H9 (cell line): Measurements from ENCODE around the gene TIGD3. TPM values are rescaled to one million over a fixed set of nuclear protein-coding genes. Genes with fewer than 3 reads are reported as not detected.

ENCODE experiments used
- DNase-seq: peaks from one replicate; pipeline ENCODE4 v3.0.0-alpha.2; 2017
- H2AFZ ChIP-seq: one replicate; pipeline ENCODE4 v1.6.1; 2013; ENCODE audit warnings: mild to moderate bottlenecking, low read length, control low read depth, moderate library complexity
- H2AK5ac ChIP-seq: 2 replicates; pipeline ENCODE4 v1.6.1; 2013; ENCODE audit warnings: low read length, control low read depth, mixed read lengths; ENCODE audit not compliant: insufficient read length
- H2BK120ac ChIP-seq: one replicate; pipeline ENCODE4 v1.6.1; 2013; ENCODE audit warnings: low read depth, mild to moderate bottlenecking, low read length, control low read depth, inconsistent platforms; ENCODE audit not compliant: poor library complexity, severe bottlenecking
- H2BK12ac ChIP-seq: 2 replicates; pipeline ENCODE4 v1.6.1; 2013; ENCODE audit warnings: low read length, control low read depth, mixed read lengths, low read depth; ENCODE audit not compliant: insufficient read length
- H2BK15ac ChIP-seq: 2 replicates; pipeline ENCODE4 v1.6.1; 2013; ENCODE audit warnings: low read depth, low read length, control low read depth
- H2BK20ac ChIP-seq: one replicate; pipeline ENCODE4 v1.6.1; 2013; ENCODE audit warnings: low read depth, mild to moderate bottlenecking, low read length, control low read depth, inconsistent platforms; ENCODE audit not compliant: poor library complexity, severe bottlenecking
- H2BK5ac ChIP-seq: 2 replicates; pipeline ENCODE4 v1.6.1; 2013; ENCODE audit warnings: low read length, control low read depth, mixed read lengths; ENCODE audit not compliant: insufficient read length
- H3K14ac ChIP-seq: 2 replicates; pipeline ENCODE4 v1.6.1; 2013; ENCODE audit warnings: low read length, control low read depth; ENCODE audit not compliant: insufficient read depth
- H3K18ac ChIP-seq: 2 replicates; pipeline ENCODE4 v1.6.1; 2013; ENCODE audit warnings: low read depth, mild to moderate bottlenecking, mixed read lengths, low read length, control low read depth; ENCODE audit not compliant: insufficient read length
- H3K23ac ChIP-seq: 2 replicates; pipeline ENCODE4 v1.6.1; 2013; ENCODE audit warnings: low read length, control low read depth, mixed read lengths, low read depth; ENCODE audit not compliant: insufficient read length
- H3K23me2 ChIP-seq: 2 replicates; pipeline ENCODE4 v1.6.1; 2013; ENCODE audit warnings: low read depth, mild to moderate bottlenecking, mixed read lengths, low read length, control low read depth; ENCODE audit not compliant: insufficient read length, poor library complexity, severe bottlenecking
- H3K27ac ChIP-seq: 2 replicates; pipeline ENCODE4 v1.5.1; 2013; ENCODE audit warnings: low read length, control low read depth, mixed read lengths, low read depth; ENCODE audit not compliant: insufficient read length
- H3K27me3 ChIP-seq: 2 replicates; pipeline ENCODE4 v1.6.1; 2013; ENCODE audit warnings: low read length, control low read depth, inconsistent platforms; ENCODE audit not compliant: insufficient read depth
- H3K4ac ChIP-seq: 2 replicates; pipeline ENCODE4 v1.6.1; 2013; ENCODE audit warnings: low read depth, mild to moderate bottlenecking, control low read depth, inconsistent platforms, low read length, moderate library complexity
- H3K4me1 ChIP-seq: 2 replicates; pipeline ENCODE4 v1.6.1; 2013; ENCODE audit warnings: low read length, control low read depth, inconsistent platforms; ENCODE audit not compliant: insufficient read depth
- H3K4me2 ChIP-seq: 2 replicates; pipeline ENCODE4 v1.6.1; 2013; ENCODE audit warnings: low read length, control low read depth, mixed read lengths; ENCODE audit not compliant: insufficient read length, insufficient read depth
- H3K56ac ChIP-seq: 2 replicates; pipeline ENCODE4 v1.6.1; 2013; ENCODE audit warnings: low read depth, mild to moderate bottlenecking, mixed read lengths, low read length, control low read depth; ENCODE audit not compliant: insufficient read length
- H3K79me1 ChIP-seq: 2 replicates; pipeline ENCODE4 v1.6.1; 2013; ENCODE audit warnings: low read depth, mild to moderate bottlenecking, moderate library complexity, low read length, control low read depth, inconsistent platforms; ENCODE audit not compliant: insufficient read depth, poor library complexity, severe bottlenecking
- H3K79me2 ChIP-seq: 2 replicates; pipeline ENCODE4 v1.6.1; 2013; ENCODE audit warnings: low read length, control low read depth, inconsistent platforms; ENCODE audit not compliant: insufficient read depth
- H3K9ac ChIP-seq: 2 replicates; pipeline ENCODE4 v1.6.1; 2013; ENCODE audit warnings: low read length, control low read depth, mixed read lengths; ENCODE audit not compliant: insufficient read length; ENCODE audit errors: extremely low read depth
- H3K9me3 ChIP-seq: one replicate; pipeline ENCODE4 v1.6.1; 2013; ENCODE audit warnings: low read depth, low read length, inconsistent platforms; ENCODE audit not compliant: control insufficient read depth
- H3T11ph ChIP-seq: one replicate; pipeline ENCODE4 v1.6.1; 2013; ENCODE audit warnings: mild to moderate bottlenecking, low read length, control low read depth, inconsistent platforms
- H4K20me1 ChIP-seq: one replicate; pipeline ENCODE4 v1.6.1; 2013; ENCODE audit not compliant: control insufficient read depth, insufficient read length, insufficient read depth
- H4K5ac ChIP-seq: 2 replicates; pipeline ENCODE4 v1.6.1; 2013; ENCODE audit warnings: low read depth, mild to moderate bottlenecking, mixed read lengths, low read length, control low read depth; ENCODE audit not compliant: insufficient read length
- H4K8ac ChIP-seq: replicated peaks from 2 replicates; pipeline ENCODE4 v1.6.1; 2013; ENCODE audit warnings: low read length, control low read depth, mixed read lengths, low read depth; ENCODE audit not compliant: insufficient read length
- H4K91ac ChIP-seq: 2 replicates; pipeline ENCODE4 v1.6.1; 2013; ENCODE audit warnings: low read depth, mild to moderate bottlenecking, moderate library complexity, mixed read lengths, low read length, control low read depth; ENCODE audit not compliant: insufficient read length
- H3K27ac Mint-ChIP-seq, 3 experiments: 2 replicates in 2 of 3; 3 replicates in 1 of 3; pipeline ENCODE4 v1.8.0; 2020 to 2021; ENCODE audit warnings: mixed read lengths in 3 of 3, mild to moderate bottlenecking in 1 of 3, moderate library complexity in 1 of 3
- H3K27me3 Mint-ChIP-seq: 2 replicates; pipeline ENCODE4 v1.8.0; 2021; ENCODE audit warnings: low read depth, mild to moderate bottlenecking, moderate library complexity, mixed read lengths
- H3K36me3 Mint-ChIP-seq, 3 experiments: 2 replicates in 2 of 3; 3 replicates in 1 of 3; pipeline ENCODE4 v1.8.0; 2020 to 2021; ENCODE audit warnings: low read depth in 3 of 3, mixed read lengths in 3 of 3; ENCODE audit not compliant: insufficient read depth in 1 of 3
- H3K4me1 Mint-ChIP-seq, 2 experiments: 2 replicates each; pipeline ENCODE4 v1.8.0; 2020; ENCODE audit warnings: mixed read lengths in 2 of 2
- H3K4me3 Mint-ChIP-seq, 2 experiments: 2 replicates in 1 of 2; 3 replicates in 1 of 2; pipeline ENCODE4 v1.8.0; 2020 to 2021; ENCODE audit warnings: mild to moderate bottlenecking in 2 of 2, mixed read lengths in 2 of 2, moderate library complexity in 1 of 2
- H3K9me3 Mint-ChIP-seq, 2 experiments: 2 replicates in 1 of 2; 3 replicates in 1 of 2; pipeline ENCODE4 v1.8.0; 2020; ENCODE audit warnings: mild to moderate bottlenecking in 2 of 2, mixed read lengths in 2 of 2, moderate library complexity in 1 of 2
- CTCF ChIP-seq: fragments of 200-600 bp; sonication (generic); conservative IDR thresholded peaks from 3 replicates; pipeline ENCODE4 v1.8.0; 2021; ENCODE audit warnings: antibody characterized with exemption, mild to moderate bottlenecking
- WGBS: extraction: QIAGEN DNeasy Blood & Tissue Kit; methylation state at CpG from one replicate; pipeline ENCODE4 v1.1.7; 2013; ENCODE audit warnings: missing lambda C conversion rate, low lambda C conversion rate, mixed read lengths; ENCODE audit not compliant: insufficient read length; ENCODE audit errors: extremely low coverage; 5-methylcytosine and 5-hydroxymethylcytosine counted together
- total RNA-seq: library from RNA; stranded (reverse); gene quantifications from 2 replicates; pipeline ENCODE4 v1.2.1, GENCODE V29; 2021

Gene TIGD3
- total RNA-seq, 1 experiment from 2014 or later: 0.66 TPM

DNA sequence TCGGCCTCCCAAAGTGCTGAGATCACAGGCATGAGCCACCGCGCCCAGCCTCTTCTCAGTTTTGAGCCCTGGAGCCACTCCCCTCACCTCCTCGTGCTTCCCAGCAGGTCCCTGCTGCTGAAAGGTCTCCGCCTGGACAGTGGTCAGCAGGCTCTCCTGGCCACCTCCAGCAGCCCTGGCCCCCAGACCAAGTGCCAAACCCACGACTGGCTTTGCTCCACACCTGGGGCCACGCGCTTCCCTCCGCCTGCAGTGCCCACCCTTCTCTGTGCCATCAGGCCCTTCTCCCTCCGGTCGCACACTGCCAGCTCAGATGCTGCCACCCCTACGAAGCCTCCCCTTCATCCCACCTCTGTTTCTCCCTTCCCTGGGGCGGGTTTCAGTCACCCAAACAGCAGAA lies 44.7 kb downstream of the TIGD3 start:
- H3K9ac ChIP-seq: no peak overlapping the region

More for the DNA sequence above, 44.7 kb downstream of the TIGD3 start:
- no peak overlapping the region for H4K91ac ChIP-seq
- no peaks in the 10 kb centered on the region for H3K79me1 ChIP-seq
- H3K9me3 ChIP-seq: no peaks in the 10 kb centered on the region
- peak overlapping the region in 1 of 3 experiments; percentile 61; a peak in 1 of 7 replicates for H3K27ac Mint-ChIP-seq
- H3K4me1 Mint-ChIP-seq: peaks cover 0 to 17% of the 10 kb centered on the region in 2 experiments; a peak in 3 of 4 replicates
- H3K14ac ChIP-seq: no peak overlapping the region
- H3K9me3 Mint-ChIP-seq: no peaks in the 10 kb centered on the region
- H3K23ac ChIP-seq: no peak overlapping the region
- WGBS: no CpG with 5 or more reads among the region's 13 CpGs
- H3K4me2 ChIP-seq: no peak overlapping the region
- no peak overlapping the region for H3K18ac ChIP-seq
- no peak overlapping the region for H3K4ac ChIP-seq
- no peaks in the 10 kb centered on the region for H3K79me2 ChIP-seq
- H3K23me2 ChIP-seq: no peaks in the 10 kb centered on the region
- no peak overlapping the region for H3K4me3 Mint-ChIP-seq
- no peaks in the 10 kb centered on the region for H3K27me3 ChIP-seq
- H3T11ph ChIP-seq: no peak overlapping the region
- TF ChIP-seq CTCF: no peak
- no peak overlapping the region for H3K27ac ChIP-seq
- H2BK15ac ChIP-seq: no peak overlapping the region
- H2BK20ac ChIP-seq: no peak overlapping the region
- DNase-seq: no peak
- no peaks in the 10 kb centered on the region for H3K27me3 Mint-ChIP-seq
- no peak overlapping the region for H2AFZ ChIP-seq
- H3K36me3 Mint-ChIP-seq: peaks cover 3 to 33% (median 26%) of the 10 kb centered on the region in 3 experiments; a peak in 6 of 7 replicates
- no peak overlapping the region for H3K56ac ChIP-seq
- H3K4me1 ChIP-seq: no peaks in the 10 kb centered on the region
- no peak overlapping the region for H2AK5ac ChIP-seq
- H4K20me1 ChIP-seq: no peaks in the 10 kb centered on the region
- H2BK5ac ChIP-seq: no peak overlapping the region
- H4K5ac ChIP-seq: no peak overlapping the region
- no peak overlapping the region for H2BK12ac ChIP-seq
- H4K8ac ChIP-seq: no peak overlapping the region
- no peak overlapping the region for H2BK120ac ChIP-seq
